ENCODE results near the gene SERPINA4.

- no peak for TF ChIP-seq CTCF (IDR thresholded peaks at IDR 0.05)
- TF ChIP-seq POLR2A (IDR thresholded peaks at IDR 0.05), result no peak
- TF ChIP-seq POLR2AphosphoS5 (IDR thresholded peaks at IDR 0.05), result no peak
- TF ChIP-seq EP300 (IDR thresholded peaks at IDR 0.05), result no peak
Observed at GRCh38 chr14:94583557-94583956, 22.3 kb downstream of the SERPINA4 start.

All from suprapubic skin (tissue), 4 donors.